HG03095 (cell line): ENCODE results near the gene ME1.
"Not testable (repeated sequence)": the region's sequence is repeated elsewhere in the genome, so short reads cannot be mapped to it uniquely, and the experiment has no call there.

ENCODE experiments used
- ATAC-seq: cut with Tn5 transposase; IDR thresholded peaks from one replicate; pipeline ENCODE4 v1.9.1; 2021; ENCODE audit warnings: moderate library complexity; ENCODE audit not compliant: unreplicated experiment

The ME1 gene

GRCh38 chr6:83192871-83193746 is 237.7 kb downstream of the ME1 start, which contains the start of the genes PGM3 and RWDD2A:
TSS of gene PGM3 (minus strand) at chr6:83193265. CDS start at chr6:83191012, 2,253 bp downstream.
TSS of gene RWDD2A (plus strand) at chr6:83193357. CDS start at chr6:83194452, 1,095 bp downstream.
- peak; percentile 97 for ATAC-seq

- no peak for ATAC-seq
These were observed 238.4 kb downstream of the ME1 start for GRCh38 chr6:83192456-83192855.

GRCh38 chr6:83191974-83192373 is 238.9 kb downstream of the ME1 start:
- not testable (repeated sequence) for ATAC-seq

- no peak for ATAC-seq
These were observed 240.2 kb downstream of the ME1 start for GRCh38 chr6:83190626-83191025.

GRCh38 chr6:83188501-83188900 is 242.3 kb downstream of the ME1 start:
- no peak for ATAC-seq

- ATAC-seq, result no peak
These were observed 245.8 kb downstream of the ME1 start for GRCh38 chr6:83185096-83185495.

- no peak for ATAC-seq
These were observed 247.6 kb downstream of the ME1 start for GRCh38 chr6:83183082-83183828.

- ATAC-seq, result no peak
These were observed 248.7 kb downstream of the ME1 start for GRCh38 chr6:83182114-83182513.

- ATAC-seq, result no peak
These were observed 250.4 kb downstream of the ME1 start for GRCh38 chr6:83180426-83180950.

GRCh38 chr6:83176246-83176645 is 254.6 kb downstream of the ME1 start:
- no peak for ATAC-seq

GRCh38 chr6:83169511-83169910 is 261.3 kb downstream of the ME1 start:
- no peak for ATAC-seq

GRCh38 chr6:83169106-83169505 is 261.7 kb downstream of the ME1 start:
- no peak for ATAC-seq

- ATAC-seq, result no peak
These were observed 262.3 kb downstream of the ME1 start for GRCh38 chr6:83168556-83168955.

- no peak for ATAC-seq
These were observed 263.0 kb downstream of the ME1 start for GRCh38 chr6:83167726-83168278.
